Fibroblast of mammary gland (primary cell): ENCODE data around the gene ANO3.
A peak's percentile ranks its signal among the peaks of the same experiment; 100 is the strongest.
"Not testable (repeated sequence)": the region's sequence is repeated elsewhere in the genome, so short reads cannot be mapped to it uniquely, and the experiment has no call there.

ENCODE experiments used
- DNase-seq: peaks from one replicate; pipeline ENCODE4 v3.0.0-alpha.2; 2010; ENCODE audit warnings: low read depth
- H3K4me3 ChIP-seq: 2 replicates; pipeline ENCODE4 v1.5.1; 2011; ENCODE audit warnings: low read depth, mild to moderate bottlenecking, low read length, moderate library complexity; ENCODE audit not compliant: control insufficient read depth
- TF ChIP-seq, protein P1 (sequence below): conservative IDR thresholded peaks from 2 replicates; pipeline ENCODE4 v1.5.1; 2011; ENCODE audit warnings: low read depth, low read length, inconsistent platforms; ENCODE audit not compliant: control insufficient read depth, insufficient read depth

Gene ANO3

GRCh38 chr11:26583550-26583949 lies 251.6 kb downstream of the ANO3 start:
- DNase-seq: peak; percentile 80
- H3K4me3 ChIP-seq: no peak overlapping the region
- TF ChIP-seq, protein P1, sequence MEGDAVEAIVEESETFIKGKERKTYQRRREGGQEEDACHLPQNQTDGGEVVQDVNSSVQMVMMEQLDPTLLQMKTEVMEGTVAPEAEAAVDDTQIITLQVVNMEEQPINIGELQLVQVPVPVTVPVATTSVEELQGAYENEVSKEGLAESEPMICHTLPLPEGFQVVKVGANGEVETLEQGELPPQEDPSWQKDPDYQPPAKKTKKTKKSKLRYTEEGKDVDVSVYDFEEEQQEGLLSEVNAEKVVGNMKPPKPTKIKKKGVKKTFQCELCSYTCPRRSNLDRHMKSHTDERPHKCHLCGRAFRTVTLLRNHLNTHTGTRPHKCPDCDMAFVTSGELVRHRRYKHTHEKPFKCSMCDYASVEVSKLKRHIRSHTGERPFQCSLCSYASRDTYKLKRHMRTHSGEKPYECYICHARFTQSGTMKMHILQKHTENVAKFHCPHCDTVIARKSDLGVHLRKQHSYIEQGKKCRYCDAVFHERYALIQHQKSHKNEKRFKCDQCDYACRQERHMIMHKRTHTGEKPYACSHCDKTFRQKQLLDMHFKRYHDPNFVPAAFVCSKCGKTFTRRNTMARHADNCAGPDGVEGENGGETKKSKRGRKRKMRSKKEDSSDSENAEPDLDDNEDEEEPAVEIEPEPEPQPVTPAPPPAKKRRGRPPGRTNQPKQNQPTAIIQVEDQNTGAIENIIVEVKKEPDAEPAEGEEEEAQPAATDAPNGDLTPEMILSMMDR: no peak

- no peak for DNase-seq
- TF ChIP-seq, protein P1: no peak
- H3K4me3 ChIP-seq: no peak overlapping the region
Measured at GRCh38 chr11:26584818-26585217, 252.9 kb downstream of the ANO3 start.

DNA sequence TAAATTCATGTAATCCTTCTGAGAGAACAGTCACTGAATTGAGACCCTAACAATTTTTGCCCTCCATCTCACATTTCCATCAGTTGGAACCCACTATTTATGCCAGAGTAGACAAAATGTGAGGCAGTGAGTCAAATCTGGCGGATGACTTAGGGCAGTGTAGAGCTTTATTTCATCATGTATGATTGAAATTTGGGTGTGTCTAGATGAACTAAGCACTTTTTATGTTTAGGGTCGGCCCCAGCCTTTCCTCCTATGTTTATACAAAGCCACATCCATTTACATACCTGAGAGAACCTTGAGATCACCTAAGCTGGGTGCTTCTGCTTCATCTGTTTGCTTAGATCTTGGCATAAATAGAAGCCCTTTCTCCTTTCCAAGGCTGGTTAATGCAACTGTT lies 255.1 kb downstream of the ANO3 start:
- no peak overlapping the region for H3K4me3 ChIP-seq

DNA sequence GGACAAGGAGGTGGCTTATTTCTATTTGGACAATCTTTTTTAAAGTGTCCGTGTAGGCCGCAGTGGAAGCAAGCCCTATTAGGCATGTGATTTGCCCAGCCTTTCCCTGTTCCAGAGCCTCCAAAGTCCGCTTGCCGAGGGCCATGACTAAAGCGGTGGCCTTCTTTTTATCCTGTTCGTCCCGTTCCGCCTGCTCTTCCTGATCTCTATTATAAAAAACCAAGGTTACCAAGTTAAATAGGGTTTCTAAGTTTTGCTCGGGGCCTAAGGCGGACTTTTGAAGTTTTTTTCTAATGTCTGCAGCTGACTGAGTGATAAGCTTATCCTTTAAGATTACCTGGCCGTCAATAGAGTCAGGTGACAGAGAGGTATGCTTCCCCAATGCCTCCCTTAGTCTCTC lies 261.8 kb downstream of the ANO3 start:
- TF ChIP-seq, protein P1: no peak
- no peak for DNase-seq
- no peak overlapping the region for H3K4me3 ChIP-seq

More for the DNA sequence above, 255.1 kb downstream of the ANO3 start:
- TF ChIP-seq, protein P1: no peak
- DNase-seq: no peak

DNA sequence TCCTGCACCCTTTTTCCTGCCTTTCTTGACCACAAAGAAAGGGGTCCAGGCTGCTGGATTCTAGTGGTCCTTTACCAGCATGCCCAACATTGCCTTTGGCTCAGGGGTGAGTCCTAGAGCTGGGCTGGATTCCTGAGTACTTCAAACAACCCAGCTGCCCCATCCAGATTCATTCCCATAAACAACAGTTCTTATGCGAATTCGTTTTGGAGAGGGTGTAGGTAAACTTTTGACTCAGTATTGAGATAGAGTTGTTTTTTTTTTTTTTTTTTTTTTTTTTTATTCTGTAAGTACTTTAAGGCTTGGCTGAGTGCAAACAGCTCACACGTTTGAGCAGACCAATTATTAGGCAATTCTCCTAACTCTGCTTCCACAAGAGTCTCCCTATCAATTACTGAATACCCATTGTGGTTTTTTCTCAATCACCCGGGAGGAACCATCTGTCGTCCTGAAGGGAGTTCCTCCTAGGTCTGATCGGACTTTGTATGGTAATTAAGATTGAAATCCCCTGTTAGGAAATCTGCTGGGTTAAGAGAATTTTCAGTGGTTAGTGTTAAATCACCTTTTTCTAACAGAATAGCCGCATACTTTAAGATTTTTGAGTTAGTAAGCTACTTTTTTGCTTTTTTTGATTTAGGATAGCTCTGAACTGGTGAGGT lies 263.4 kb downstream of the ANO3 start:
- DNase-seq: not testable (repeated sequence)

DNA sequence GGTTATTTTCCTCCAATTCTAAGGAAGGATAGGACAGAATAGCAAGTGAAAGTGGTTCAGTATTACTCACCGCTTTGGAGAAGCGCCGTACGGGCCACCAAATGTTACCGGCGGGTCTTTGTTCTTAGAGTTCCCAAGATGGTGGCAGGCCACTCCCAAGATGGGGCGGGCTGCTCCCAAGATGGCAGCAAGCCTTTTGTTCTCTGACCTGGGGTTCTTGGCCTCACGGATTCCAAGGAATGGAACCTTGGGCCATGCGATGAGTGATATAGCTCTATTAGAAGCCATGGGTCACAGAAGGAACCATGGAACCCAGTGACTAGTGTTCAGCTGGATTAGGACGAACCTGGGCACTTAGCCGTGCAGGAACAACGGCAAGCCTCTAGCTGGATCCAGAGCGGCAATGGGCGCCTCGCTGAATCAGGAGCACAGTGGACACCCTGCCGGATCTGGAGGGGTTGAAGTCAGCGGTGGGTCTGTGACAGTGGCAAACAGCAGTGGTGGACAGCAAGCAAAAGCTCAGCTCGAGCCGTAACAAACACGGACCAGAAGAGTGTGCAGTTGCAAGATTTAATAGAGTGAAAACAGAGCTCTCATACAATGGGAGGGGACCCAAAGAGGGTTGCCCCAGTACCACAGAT lies 265.2 kb downstream of the ANO3 start:
- H3K4me3 ChIP-seq: not testable (repeated sequence)

More for the DNA sequence above, 263.4 kb downstream of the ANO3 start:
- H3K4me3 ChIP-seq: not testable (repeated sequence)

GRCh38 chr11:26597899-26598298 lies 266.0 kb downstream of the ANO3 start:
- TF ChIP-seq, protein P1: no peak
- no peak overlapping the region for H3K4me3 ChIP-seq
- no peak for DNase-seq

More for the DNA sequence above, 265.2 kb downstream of the ANO3 start:
- DNase-seq: not testable (repeated sequence)
